ENCODE data around the gene NELL1.

GRCh38 chr11:20640401-20640800 lies 29.0 kb upstream of the NELL1 start:
- TF ChIP-seq CTCF (IDR thresholded peaks at IDR 0.05) (no peak), POLR2AphosphoS2 (conservative IDR thresholded peaks at IDR 0.05; ENCODE audit: low read length) (no peak), JUN (IDR thresholded peaks at IDR 0.05) (no peak), CHD4 (IDR thresholded peaks at IDR 0.05; ENCODE audit: borderline replicate concordance) (no peak), CBX8 (IDR thresholded peaks at IDR 0.05) (no peak), RNF2 (IDR thresholded peaks at IDR 0.05; ENCODE audit: borderline replicate concordance, low read depth) (no peak), MAX (IDR thresholded peaks at IDR 0.05) (no peak), RFX5 (IDR thresholded peaks at IDR 0.05) (no peak), EP300 (IDR thresholded peaks at IDR 0.05) (no peak)
- TF ChIP-seq, protein P1, sequence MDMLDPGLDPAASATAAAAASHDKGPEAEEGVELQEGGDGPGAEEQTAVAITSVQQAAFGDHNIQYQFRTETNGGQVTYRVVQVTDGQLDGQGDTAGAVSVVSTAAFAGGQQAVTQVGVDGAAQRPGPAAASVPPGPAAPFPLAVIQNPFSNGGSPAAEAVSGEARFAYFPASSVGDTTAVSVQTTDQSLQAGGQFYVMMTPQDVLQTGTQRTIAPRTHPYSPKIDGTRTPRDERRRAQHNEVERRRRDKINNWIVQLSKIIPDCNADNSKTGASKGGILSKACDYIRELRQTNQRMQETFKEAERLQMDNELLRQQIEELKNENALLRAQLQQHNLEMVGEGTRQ (IDR thresholded peaks at IDR 0.05) = no peak

Measured in A549 (cell line).